HepG2 (cell line): ENCODE data around the gene IFT122.

Experiments
- ARNTL ChIP-seq: sonication (generic); formaldehyde crosslinking; IDR thresholded peaks from 2 replicates; pipeline ENCODE4 v1.4.0; 2020; ENCODE audit warnings: mild to moderate bottlenecking, missing genetic modification reagents
- CTCF ChIP-seq: sonication (generic); formaldehyde crosslinking; IDR thresholded peaks from 2 replicates; pipeline ENCODE4 v1.5.0; 2020; ENCODE audit warnings: mild to moderate bottlenecking, missing genetic modification reagents, moderate library complexity
- HMGA1 ChIP-seq: sonication (generic); formaldehyde crosslinking; conservative IDR thresholded peaks from 2 replicates; pipeline ENCODE4 v1.4.0; 2020; ENCODE audit warnings: missing genetic modification reagents
- NFE2L2 ChIP-seq: fragments of 150-350 bp; IDR thresholded peaks from 2 replicates; pipeline ENCODE4 v1.6.1; 2014; ENCODE audit warnings: low read length
- NR2C2 ChIP-seq: sonication (generic); formaldehyde crosslinking; IDR thresholded peaks from 2 replicates; pipeline ENCODE4 v1.4.0; 2020; ENCODE audit warnings: missing genetic modification reagents, mild to moderate bottlenecking, moderate library complexity, borderline replicate concordance
- PLSCR1 ChIP-seq: sonication (generic); formaldehyde crosslinking; IDR thresholded peaks from 2 replicates; pipeline ENCODE4 v1.5.0; 2020; ENCODE audit warnings: missing genetic modification reagents, mild to moderate bottlenecking, borderline replicate concordance
- RAD21 ChIP-seq: fragments of 450-650 bp; formaldehyde crosslinking; IDR thresholded peaks from 2 replicates; pipeline ENCODE4 v1.5.0; 2020; ENCODE audit warnings: mild to moderate bottlenecking
- RFX5 ChIP-seq: IDR thresholded peaks from 2 replicates; pipeline ENCODE4 v1.6.1; 2011; ENCODE audit warnings: low read depth, low read length, improper control_type of control experiment
- TF ChIP-seq, protein P1 (sequence below): sonication (generic); formaldehyde crosslinking; IDR thresholded peaks from 2 replicates; pipeline ENCODE4 v1.8.1; 2023; ENCODE audit warnings: missing genetic modification reagents, mild to moderate bottlenecking, borderline replicate concordance
- TF ChIP-seq, protein P2 (sequence below): sonication (generic); formaldehyde crosslinking; IDR thresholded peaks from one replicate; pipeline ENCODE4 v1.5.1; 2020; ENCODE audit warnings: mild to moderate bottlenecking, missing genetic modification reagents; ENCODE audit errors: not compliant biosample characterization

- TF ChIP-seq RFX5: no peak
- no peak for TF ChIP-seq RAD21
- no peak for TF ChIP-seq CTCF
- no peak for TF ChIP-seq NR2C2 (CRISPR knock-in tag)
- TF ChIP-seq PLSCR1 (CRISPR knock-in tag): no peak
- TF ChIP-seq, protein P1, sequence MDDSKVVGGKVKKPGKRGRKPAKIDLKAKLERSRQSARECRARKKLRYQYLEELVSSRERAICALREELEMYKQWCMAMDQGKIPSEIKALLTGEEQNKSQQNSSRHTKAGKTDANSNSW (CRISPR knock-in tag): no peak
- TF ChIP-seq, protein P2, sequence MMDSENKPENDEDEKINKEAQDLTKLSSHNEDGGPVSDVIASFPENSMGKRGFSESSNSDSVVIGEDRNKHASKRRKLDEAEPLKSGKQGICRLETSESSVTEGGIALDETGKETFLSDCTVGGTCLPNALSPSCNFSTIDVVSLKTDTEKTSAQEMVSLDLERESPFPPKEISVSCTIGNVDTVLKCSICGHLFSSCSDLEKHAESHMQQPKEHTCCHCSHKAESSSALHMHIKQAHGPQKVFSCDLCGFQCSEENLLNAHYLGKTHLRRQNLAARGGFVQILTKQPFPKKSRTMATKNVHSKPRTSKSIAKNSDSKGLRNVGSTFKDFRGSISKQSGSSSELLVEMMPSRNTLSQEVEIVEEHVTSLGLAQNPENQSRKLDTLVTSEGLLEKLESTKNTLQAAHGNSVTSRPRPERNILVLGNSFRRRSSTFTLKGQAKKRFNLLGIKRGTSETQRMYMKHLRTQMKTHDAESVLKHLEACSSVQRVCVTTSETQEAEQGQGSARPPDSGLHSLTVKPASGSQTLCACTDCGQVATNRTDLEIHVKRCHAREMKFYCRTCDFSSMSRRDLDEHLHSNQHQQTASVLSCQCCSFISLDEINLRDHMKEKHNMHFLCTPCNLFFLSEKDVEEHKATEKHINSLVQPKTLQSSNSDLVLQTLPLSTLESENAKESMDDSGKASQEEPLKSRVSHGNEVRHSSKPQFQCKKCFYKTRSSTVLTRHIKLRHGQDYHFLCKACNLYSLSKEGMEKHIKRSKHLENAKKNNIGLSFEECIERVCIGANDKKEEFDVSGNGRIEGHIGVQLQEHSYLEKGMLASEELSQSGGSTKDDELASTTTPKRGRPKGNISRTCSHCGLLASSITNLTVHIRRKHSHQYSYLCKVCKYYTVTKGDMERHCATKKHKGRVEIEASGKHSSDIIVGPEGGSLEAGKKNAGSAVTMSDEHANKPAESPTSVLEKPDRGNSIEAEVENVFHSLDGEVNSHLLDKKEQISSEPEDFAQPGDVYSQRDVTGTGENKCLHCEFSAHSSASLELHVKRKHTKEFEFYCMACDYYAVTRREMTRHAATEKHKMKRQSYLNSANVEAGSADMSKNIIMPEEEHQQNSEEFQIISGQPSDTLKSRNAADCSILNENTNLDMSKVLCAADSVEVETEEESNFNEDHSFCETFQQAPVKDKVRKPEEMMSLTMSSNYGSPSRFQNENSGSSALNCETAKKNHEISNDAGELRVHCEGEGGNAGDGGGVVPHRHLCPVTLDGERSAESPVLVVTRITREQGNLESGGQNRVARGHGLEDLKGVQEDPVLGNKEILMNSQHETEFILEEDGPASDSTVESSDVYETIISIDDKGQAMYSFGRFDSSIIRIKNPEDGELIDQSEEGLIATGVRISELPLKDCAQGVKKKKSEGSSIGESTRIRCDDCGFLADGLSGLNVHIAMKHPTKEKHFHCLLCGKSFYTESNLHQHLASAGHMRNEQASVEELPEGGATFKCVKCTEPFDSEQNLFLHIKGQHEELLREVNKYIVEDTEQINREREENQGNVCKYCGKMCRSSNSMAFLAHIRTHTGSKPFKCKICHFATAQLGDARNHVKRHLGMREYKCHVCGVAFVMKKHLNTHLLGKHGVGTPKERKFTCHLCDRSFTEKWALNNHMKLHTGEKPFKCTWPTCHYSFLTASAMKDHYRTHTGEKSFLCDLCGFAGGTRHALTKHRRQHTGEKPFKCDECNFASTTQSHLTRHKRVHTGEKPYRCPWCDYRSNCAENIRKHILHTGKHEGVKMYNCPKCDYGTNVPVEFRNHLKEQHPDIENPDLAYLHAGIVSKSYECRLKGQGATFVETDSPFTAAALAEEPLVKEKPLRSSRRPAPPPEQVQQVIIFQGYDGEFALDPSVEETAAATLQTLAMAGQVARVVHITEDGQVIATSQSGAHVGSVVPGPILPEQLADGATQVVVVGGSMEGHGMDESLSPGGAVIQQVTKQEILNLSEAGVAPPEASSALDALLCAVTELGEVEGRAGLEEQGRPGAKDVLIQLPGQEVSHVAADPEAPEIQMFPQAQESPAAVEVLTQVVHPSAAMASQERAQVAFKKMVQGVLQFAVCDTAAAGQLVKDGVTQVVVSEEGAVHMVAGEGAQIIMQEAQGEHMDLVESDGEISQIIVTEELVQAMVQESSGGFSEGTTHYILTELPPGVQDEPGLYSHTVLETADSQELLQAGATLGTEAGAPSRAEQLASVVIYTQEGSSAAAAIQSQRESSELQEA (CRISPR knock-in tag): no peak
- no peak for TF ChIP-seq HMGA1 (CRISPR knock-in tag)
- no peak for TF ChIP-seq ARNTL (CRISPR knock-in tag)
- TF ChIP-seq NFE2L2: no peak
Measured at GRCh38 chr3:129410971-129411370, 29.1 kb upstream of the IFT122 start.
